HepG2 (cell line): ENCODE data around the gene CEP83. TPM values are rescaled to one million over a fixed set of nuclear protein-coding genes. Genes with fewer than 3 reads are reported as not detected.

Source experiments
- ATF4 ChIP-seq, 2 experiments: fragments of 450-650 bp in 1 of 2; sonication (generic) in 1 of 2; formaldehyde crosslinking; IDR thresholded peaks; 2 replicates each; pipeline versions ENCODE4 v1.5.0 to v1.8.0; 2020 to 2022; ENCODE audit warnings: mild to moderate bottlenecking in 1 of 2, missing genetic modification reagents in 1 of 2
- CHD2 ChIP-seq: IDR thresholded peaks from 2 replicates; pipeline ENCODE4 v1.6.1; 2011; ENCODE audit warnings: low read depth, low read length, improper control_type of control experiment
- E2F5 ChIP-seq: sonication (generic); formaldehyde crosslinking; conservative IDR thresholded peaks from 2 replicates; pipeline ENCODE4 v1.4.0; 2020; ENCODE audit warnings: missing genetic modification reagents
- EEA1 ChIP-seq: sonication (generic); formaldehyde crosslinking; IDR thresholded peaks from 2 replicates; pipeline ENCODE4 v1.5.1; 2020; ENCODE audit warnings: mild to moderate bottlenecking, missing genetic modification reagents, borderline replicate concordance
- HNF1A ChIP-seq, 2 experiments: sonication (generic) in 1 of 2; formaldehyde crosslinking in 1 of 2; IDR thresholded peaks; 2 replicates each; pipeline versions ENCODE4 v1.4.0 to v1.6.1; 2016 to 2020; ENCODE audit warnings: borderline replicate concordance in 1 of 2, low read depth in 1 of 2, mild to moderate bottlenecking in 1 of 2, missing genetic modification reagents in 1 of 2
- HOMEZ ChIP-seq: IDR thresholded peaks from 2 replicates; pipeline ENCODE4 v1.6.1; 2016; ENCODE audit warnings: low read depth
- KLF16 ChIP-seq, 2 experiments: sonication (generic) in 1 of 2; formaldehyde crosslinking in 1 of 2; IDR thresholded peaks; 2 replicates each; pipeline versions ENCODE4 v1.6.1 to v1.8.0; 2016 to 2023; ENCODE audit warnings: missing genetic modification reagents in 2 of 2, missing compliant biosample characterization in 1 of 2
- RAD51 ChIP-seq: fragments of 450-650 bp; IDR thresholded peaks from 2 replicates; pipeline ENCODE4 v1.6.1; 2016; ENCODE audit warnings: borderline replicate concordance
- YEATS4 ChIP-seq: sonication (generic); formaldehyde crosslinking; IDR thresholded peaks from 2 replicates; pipeline ENCODE4 v1.4.0; 2020; ENCODE audit warnings: missing genetic modification reagents, borderline replicate concordance
- ZFP36L1 ChIP-seq: sonication (generic); formaldehyde crosslinking; IDR thresholded peaks from 2 replicates; pipeline ENCODE4 v1.8.0; 2022; ENCODE audit warnings: mild to moderate bottlenecking, missing genetic modification reagents, moderate library complexity
- ZNF33A ChIP-seq: sonication (generic); formaldehyde crosslinking; IDR thresholded peaks from 2 replicates; pipeline ENCODE4 v1.5.1; 2020; ENCODE audit warnings: missing genetic modification reagents, mild to moderate bottlenecking, moderate library complexity, borderline replicate concordance
- ZNF557 ChIP-seq: sonication (generic); formaldehyde crosslinking; IDR thresholded peaks from 2 replicates; pipeline ENCODE4 v1.4.0; 2020; ENCODE audit warnings: missing genetic modification reagents
- ZNF577 ChIP-seq: sonication (generic); formaldehyde crosslinking; IDR thresholded peaks from 2 replicates; pipeline ENCODE4 v1.4.0; 2020; ENCODE audit warnings: mild to moderate bottlenecking, low read depth, missing genetic modification reagents, borderline replicate concordance
- ZNF768 ChIP-seq: sonication (generic); formaldehyde crosslinking; IDR thresholded peaks from 2 replicates; pipeline ENCODE4 v1.4.0; 2020; ENCODE audit warnings: missing genetic modification reagents
- ZNF891 ChIP-seq: sonication (generic); formaldehyde crosslinking; IDR thresholded peaks from 2 replicates; pipeline ENCODE4 v1.5.0; 2020; ENCODE audit warnings: mild to moderate bottlenecking, missing genetic modification reagents
- polyA plus RNA-seq, 8 experiments: library from polyadenylated mRNA; depleted of rRNA in 3 of 8; stranded (reverse) in 7 of 8; unstranded in 1 of 8; fragments of >200 nt; fragmentation: Illumina TruSeq in 4 of 8; extraction: Trizol in 4 of 8; gene quantifications; 2 replicates each; pipeline versions ENCODE4 v1.2.1 to v1.2.3, GENCODE V29; 2011 to 2016; ENCODE audit warnings: low read depth in 4 of 8, missing spikeins in 1 of 8, mixed read lengths in 1 of 8; ENCODE audit not compliant: insufficient read depth in 1 of 8
- total RNA-seq, 5 experiments: library from RNA; depleted of rRNA; stranded (reverse); fragments of >200 nt; fragmentation: Illumina TruSeq; extraction: Trizol; gene quantifications; 2 replicates each; pipeline ENCODE4 v1.2.3, GENCODE V29; 2016; ENCODE audit warnings: low read depth in 1 of 5
- TF ChIP-seq, protein P1 (sequence below): sonication (generic); formaldehyde crosslinking; conservative IDR thresholded peaks from 2 replicates; pipeline ENCODE4 v1.4.0; 2020; ENCODE audit warnings: missing genetic modification reagents

CEP83 gene
- total and polyA plus RNA-seq, 2 of the 13 experiments (the other 11 are each of a cell fraction or from before 2014, with no cell fraction given): 6.2 to 19.2 TPM

DNA sequence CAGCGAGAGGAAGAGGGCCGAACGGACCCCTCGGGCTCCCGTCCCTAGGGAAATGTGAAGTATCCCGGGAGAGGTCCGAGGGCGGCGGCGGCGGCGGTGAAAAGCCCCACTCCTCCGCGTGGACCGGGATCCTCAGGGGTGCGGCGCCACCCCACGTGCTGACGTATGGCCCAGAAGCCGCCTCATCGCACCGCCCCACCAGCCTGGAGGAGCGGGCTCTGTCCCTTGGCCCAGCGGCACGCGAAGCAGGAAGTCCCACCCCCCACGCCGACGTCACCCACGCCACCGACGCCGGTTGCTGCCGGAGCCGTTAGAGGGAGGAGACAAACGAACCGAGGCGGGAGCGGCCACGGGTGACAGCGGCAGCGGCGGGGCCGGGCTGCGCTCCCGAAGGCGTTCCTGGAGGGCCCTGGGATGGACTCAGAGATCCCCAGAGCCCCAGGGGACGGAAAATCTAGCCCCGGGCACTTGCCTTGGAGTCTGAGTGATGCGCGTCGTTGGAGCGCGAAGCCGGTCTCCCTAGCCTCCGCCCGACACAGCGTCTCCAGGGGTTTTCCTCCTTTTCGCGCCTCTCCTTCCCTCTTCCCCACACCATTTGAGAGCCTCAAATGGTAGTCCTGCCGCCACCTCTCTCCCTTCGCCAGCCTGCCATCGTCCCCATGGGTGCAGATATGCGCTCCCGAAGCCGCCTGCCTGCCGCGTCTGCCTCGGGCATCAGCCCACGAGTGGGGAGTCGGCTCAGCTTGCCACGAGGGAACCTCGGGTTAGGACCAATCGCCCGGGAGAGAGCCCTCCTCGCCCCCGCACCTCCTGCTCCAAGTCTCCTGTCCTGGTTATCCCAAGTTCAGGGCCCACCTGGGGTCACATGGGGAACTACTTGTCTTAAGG is at the start of gene CEP83 (continued):
- TF ChIP-seq HOMEZ (CRISPR knock-in tag) (no peak; the same call in 1 of the 2 replicates), ZNF891 (CRISPR knock-in tag) (0 out of 2 replicates have a peak, but pooled peaks have one; percentile 30), ZFP36L1 (CRISPR knock-in tag) (peak; percentile 47; the same call in 1 of the 2 replicates), KLF16 (CRISPR knock-in tag; IDR thresholded peaks at IDR 0.05) (peak in 1 of 2 experiments; percentile 63; a peak in 1 of 4 replicates), YEATS4 (CRISPR knock-in tag) (peak; percentile 87; the same call in 1 of the 2 replicates), RAD51 (no peak), ZNF33A (peak; percentile 37; the same call in 1 of the 2 replicates), E2F5 (CRISPR knock-in tag) (no peak), EEA1 (CRISPR knock-in tag) (peak; percentile 85; the same call in 1 of the 2 replicates), ZNF557 (CRISPR knock-in tag) (no peak), HNF1A (IDR thresholded peaks at IDR 0.05; ENCODE audit: low read depth) (no peak), HNF1A (CRISPR knock-in tag; IDR thresholded peaks at IDR 0.05; ENCODE audit: borderline replicate concordance) (peak; percentile 34; the same call in 1 of the 2 replicates), ATF4 (CRISPR knock-in tag; IDR thresholded peaks at IDR 0.05) (no peak), CHD2 (no peak), ZNF768 (CRISPR knock-in tag) (peak; percentile 42; the same call in 1 of the 2 replicates), ZNF577 (CRISPR knock-in tag) (no peak)
- TF ChIP-seq, protein P1, sequence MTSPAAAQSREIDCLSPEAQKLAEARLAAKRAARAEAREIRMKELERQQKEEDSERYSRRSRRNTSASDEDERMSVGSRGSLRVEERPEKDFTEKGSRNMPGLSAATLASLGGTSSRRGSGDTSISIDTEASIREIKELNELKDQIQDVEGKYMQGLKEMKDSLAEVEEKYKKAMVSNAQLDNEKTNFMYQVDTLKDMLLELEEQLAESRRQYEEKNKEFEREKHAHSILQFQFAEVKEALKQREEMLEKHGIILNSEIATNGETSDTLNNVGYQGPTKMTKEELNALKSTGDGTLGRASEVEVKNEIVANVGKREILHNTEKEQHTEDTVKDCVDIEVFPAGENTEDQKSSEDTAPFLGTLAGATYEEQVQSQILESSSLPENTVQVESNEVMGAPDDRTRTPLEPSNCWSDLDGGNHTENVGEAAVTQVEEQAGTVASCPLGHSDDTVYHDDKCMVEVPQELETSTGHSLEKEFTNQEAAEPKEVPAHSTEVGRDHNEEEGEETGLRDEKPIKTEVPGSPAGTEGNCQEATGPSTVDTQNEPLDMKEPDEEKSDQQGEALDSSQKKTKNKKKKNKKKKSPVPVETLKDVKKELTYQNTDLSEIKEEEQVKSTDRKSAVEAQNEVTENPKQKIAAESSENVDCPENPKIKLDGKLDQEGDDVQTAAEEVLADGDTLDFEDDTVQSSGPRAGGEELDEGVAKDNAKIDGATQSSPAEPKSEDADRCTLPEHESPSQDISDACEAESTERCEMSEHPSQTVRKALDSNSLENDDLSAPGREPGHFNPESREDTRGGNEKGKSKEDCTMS (CRISPR knock-in tag): no peak
